ENCODE results near the gene CD22. TPM values are rescaled to one million over a fixed set of nuclear protein-coding genes. Genes with fewer than 3 reads are reported as not detected.

CD22 gene
- total and polyA plus RNA-seq, 4 donors = 0.15 to 4.1 (median 1.3) TPM

GRCh38 chr19:35310331-35310730, 18.7 kb upstream of the CD22 start:
- H3K4me3 ChIP-seq (ENCODE audit: low read depth in 1 of 3, low read length in 3 of 3) = no peak overlapping the region
- peaks cover 0 to 7% (median 4%) of the 10 kb centered on the region in 4 donors for H3K4me1 ChIP-seq (ENCODE audit: control insufficient read depth in 4 of 4, insufficient read depth in 4 of 4, low read length in 3 of 4)
- TF ChIP-seq ZBTB33 (IDR thresholded peaks at IDR 0.05) = no peak
- no peak for TF ChIP-seq RXRA (IDR thresholded peaks at IDR 0.05)
- no peak for TF ChIP-seq TAF1 (conservative IDR thresholded peaks at IDR 0.05)
- TF ChIP-seq EGR1 (IDR thresholded peaks at IDR 0.05; ENCODE audit: low read depth in 2 of 2) = no peak
- no peak for TF ChIP-seq HNF4A (conservative IDR thresholded peaks at IDR 0.05)
- no peak for TF ChIP-seq SP1 (IDR thresholded peaks at IDR 0.05)
- no peak for TF ChIP-seq NR2F2 (IDR thresholded peaks at IDR 0.05)
- TF ChIP-seq, protein P1, sequence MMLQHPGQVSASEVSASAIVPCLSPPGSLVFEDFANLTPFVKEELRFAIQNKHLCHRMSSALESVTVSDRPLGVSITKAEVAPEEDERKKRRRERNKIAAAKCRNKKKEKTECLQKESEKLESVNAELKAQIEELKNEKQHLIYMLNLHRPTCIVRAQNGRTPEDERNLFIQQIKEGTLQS (IDR thresholded peaks at IDR 0.05) = no peak
- TF ChIP-seq, protein P2, sequence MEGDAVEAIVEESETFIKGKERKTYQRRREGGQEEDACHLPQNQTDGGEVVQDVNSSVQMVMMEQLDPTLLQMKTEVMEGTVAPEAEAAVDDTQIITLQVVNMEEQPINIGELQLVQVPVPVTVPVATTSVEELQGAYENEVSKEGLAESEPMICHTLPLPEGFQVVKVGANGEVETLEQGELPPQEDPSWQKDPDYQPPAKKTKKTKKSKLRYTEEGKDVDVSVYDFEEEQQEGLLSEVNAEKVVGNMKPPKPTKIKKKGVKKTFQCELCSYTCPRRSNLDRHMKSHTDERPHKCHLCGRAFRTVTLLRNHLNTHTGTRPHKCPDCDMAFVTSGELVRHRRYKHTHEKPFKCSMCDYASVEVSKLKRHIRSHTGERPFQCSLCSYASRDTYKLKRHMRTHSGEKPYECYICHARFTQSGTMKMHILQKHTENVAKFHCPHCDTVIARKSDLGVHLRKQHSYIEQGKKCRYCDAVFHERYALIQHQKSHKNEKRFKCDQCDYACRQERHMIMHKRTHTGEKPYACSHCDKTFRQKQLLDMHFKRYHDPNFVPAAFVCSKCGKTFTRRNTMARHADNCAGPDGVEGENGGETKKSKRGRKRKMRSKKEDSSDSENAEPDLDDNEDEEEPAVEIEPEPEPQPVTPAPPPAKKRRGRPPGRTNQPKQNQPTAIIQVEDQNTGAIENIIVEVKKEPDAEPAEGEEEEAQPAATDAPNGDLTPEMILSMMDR (IDR thresholded peaks at IDR 0.05; ENCODE audit: low read depth, low read length, missing input control) = no peak
- no peak for TF ChIP-seq JUND (IDR thresholded peaks at IDR 0.05)
- TF ChIP-seq YY1 (IDR thresholded peaks at IDR 0.05) = no peak
- no peak for TF ChIP-seq REST (IDR thresholded peaks at IDR 0.05)
- TF ChIP-seq RAD21 (IDR thresholded peaks at IDR 0.05) = no peak
- no peak for TF ChIP-seq FOXA1 (IDR thresholded peaks at IDR 0.05)
- no peak for TF ChIP-seq HNF4G (IDR thresholded peaks at IDR 0.05)
- TF ChIP-seq MAX (IDR thresholded peaks at IDR 0.05) = no peak
- no peak for TF ChIP-seq FOXA2 (IDR thresholded peaks at IDR 0.05)
- TF ChIP-seq GABPA (IDR thresholded peaks at IDR 0.05 in 1 of 2, conservative IDR thresholded peaks at IDR 0.05 in 1 of 2) = no peak
- no peaks in the 10 kb centered on the region for H3K9me3 ChIP-seq (ENCODE audit: control insufficient read depth in 4 of 4, low read length in 3 of 4)
- WGBS = 91% methylated on average over 12 of the region's 12 CpGs
- no peak overlapping the region for H3K9ac ChIP-seq (ENCODE audit: low read depth in 1 of 2, low read length in 2 of 2)
- no peaks in the 10 kb centered on the region for H3K36me3 ChIP-seq (ENCODE audit: control insufficient read depth in 4 of 4, insufficient read depth in 3 of 4, low read depth in 1 of 4, low read length in 3 of 4)
- H3K27ac ChIP-seq (ENCODE audit: low read depth in 1 of 2, low read length in 2 of 2) = peak overlapping the region in 1 of 2 donors; percentile 7
- H3K27me3 ChIP-seq (ENCODE audit: control insufficient read depth in 4 of 4, insufficient read depth in 4 of 4, low read length in 3 of 4) = no peaks in the 10 kb centered on the region
- no peak for DNase-seq (ENCODE audit: low spot score)
